HG03097 (cell line): ENCODE data around the gene NF1.
"Not testable (repeated sequence)": the region's sequence is repeated elsewhere in the genome, so short reads cannot be mapped to it uniquely, and the experiment has no call there.

Source experiments
- ATAC-seq: cut with Tn5 transposase; IDR thresholded peaks from one replicate; pipeline ENCODE4 v1.9.1; 2021; ENCODE audit not compliant: unreplicated experiment, low FRiP score

Gene NF1, protein sequence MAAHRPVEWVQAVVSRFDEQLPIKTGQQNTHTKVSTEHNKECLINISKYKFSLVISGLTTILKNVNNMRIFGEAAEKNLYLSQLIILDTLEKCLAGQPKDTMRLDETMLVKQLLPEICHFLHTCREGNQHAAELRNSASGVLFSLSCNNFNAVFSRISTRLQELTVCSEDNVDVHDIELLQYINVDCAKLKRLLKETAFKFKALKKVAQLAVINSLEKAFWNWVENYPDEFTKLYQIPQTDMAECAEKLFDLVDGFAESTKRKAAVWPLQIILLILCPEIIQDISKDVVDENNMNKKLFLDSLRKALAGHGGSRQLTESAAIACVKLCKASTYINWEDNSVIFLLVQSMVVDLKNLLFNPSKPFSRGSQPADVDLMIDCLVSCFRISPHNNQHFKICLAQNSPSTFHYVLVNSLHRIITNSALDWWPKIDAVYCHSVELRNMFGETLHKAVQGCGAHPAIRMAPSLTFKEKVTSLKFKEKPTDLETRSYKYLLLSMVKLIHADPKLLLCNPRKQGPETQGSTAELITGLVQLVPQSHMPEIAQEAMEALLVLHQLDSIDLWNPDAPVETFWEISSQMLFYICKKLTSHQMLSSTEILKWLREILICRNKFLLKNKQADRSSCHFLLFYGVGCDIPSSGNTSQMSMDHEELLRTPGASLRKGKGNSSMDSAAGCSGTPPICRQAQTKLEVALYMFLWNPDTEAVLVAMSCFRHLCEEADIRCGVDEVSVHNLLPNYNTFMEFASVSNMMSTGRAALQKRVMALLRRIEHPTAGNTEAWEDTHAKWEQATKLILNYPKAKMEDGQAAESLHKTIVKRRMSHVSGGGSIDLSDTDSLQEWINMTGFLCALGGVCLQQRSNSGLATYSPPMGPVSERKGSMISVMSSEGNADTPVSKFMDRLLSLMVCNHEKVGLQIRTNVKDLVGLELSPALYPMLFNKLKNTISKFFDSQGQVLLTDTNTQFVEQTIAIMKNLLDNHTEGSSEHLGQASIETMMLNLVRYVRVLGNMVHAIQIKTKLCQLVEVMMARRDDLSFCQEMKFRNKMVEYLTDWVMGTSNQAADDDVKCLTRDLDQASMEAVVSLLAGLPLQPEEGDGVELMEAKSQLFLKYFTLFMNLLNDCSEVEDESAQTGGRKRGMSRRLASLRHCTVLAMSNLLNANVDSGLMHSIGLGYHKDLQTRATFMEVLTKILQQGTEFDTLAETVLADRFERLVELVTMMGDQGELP (N-terminal part only)

DNA sequence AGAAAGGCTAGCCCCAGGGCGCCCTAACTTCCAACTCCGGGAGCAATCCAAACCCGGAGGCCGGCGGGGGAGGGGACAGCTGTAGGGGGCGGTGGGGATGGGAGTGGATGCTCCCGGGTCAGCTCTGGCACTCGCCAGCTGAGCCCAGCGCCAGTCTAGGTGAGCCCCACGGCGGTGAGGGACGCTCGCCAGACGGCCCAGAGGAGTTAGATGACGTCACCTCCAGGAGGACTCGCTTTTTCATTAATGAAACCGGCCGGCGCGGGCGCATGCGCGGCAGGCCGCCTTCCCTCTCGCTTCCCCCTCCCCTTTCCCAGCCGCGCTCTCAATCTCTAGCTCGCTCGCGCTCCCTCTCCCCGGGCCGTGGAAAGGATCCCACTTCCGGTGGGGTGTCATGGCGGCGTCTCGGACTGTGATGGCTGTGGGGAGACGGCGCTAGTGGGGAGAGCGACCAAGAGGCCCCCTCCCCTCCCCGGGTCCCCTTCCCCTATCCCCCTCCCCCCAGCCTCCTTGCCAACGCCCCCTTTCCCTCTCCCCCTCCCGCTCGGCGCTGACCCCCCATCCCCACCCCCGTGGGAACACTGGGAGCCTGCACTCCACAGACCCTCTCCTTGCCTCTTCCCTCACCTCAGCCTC is at the start of gene NF1:
Gene NF1 (plus strand): TSS at position 378 of the 636 bp plus-strand sequence. CDS start 333 bp downstream, outside the sequence.
- peak; percentile 66 for ATAC-seq

DNA sequence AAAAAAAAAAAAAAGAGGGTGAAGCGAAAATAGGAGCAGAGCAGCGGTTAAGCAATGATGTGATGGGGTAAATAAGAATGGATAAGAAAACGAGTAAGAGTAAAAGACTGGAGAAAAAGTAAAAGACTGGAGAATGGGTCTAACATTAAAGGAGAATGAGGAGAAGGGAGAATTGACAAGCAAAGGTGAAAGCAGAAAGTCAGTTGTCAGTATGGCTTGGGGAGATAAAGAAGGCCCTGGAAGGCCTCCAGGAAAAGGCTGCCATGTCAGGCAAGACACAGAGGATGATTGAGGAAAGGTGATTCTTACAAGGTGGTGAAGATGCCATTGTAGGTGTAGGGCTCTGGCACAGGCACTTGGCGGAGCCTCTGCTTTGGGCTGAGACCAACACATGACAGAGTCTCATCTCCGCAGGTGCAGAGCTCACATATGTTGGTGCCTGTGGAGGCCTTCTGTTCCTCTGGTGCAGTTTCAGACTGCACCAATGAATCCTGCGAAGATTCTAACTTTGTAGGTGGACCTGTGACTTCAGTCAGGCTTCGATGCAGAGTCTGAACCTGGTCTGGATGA is 47.8 kb upstream of the NF1 start:
- ATAC-seq = not testable (repeated sequence)

DNA sequence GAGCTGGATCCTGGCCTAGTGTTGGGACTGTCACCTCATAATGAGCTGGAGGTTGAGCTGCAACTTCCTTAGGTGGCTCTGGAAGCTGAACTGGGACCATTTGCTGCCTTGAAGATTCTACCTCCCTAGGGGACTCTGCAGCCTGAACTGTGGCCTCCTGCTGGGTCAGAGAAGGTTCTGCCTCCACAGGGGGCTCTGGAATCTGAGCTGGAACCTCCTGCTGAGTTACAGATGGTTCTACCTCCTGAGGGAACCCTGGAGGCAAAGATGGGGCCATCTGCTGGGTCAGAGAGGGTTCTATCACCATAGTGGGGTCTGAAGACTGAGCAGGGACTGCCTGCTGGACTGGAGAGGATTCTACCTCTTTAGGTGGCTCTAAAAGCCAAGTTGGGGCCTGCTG is 46.6 kb upstream of the NF1 start:
- ATAC-seq = no peak

DNA sequence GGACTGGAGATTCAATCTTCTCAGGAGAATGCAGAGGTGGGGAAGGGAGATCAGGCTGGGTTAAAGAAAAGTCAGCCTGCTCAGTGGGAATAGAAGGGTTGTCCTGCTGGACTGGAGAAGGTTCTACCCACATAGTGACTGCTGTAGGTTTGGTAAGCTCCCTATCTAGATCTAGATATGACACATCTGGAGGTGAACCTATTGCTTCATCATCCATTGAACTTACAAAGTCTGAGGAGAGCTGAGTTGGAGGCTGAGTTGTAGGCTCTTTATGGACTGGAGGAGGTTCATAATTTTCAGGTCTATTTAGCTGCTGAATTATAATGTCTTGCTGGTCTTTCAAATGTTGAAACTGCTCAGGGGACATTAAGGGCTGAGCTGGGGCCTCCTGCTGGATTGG is 46.0 kb upstream of the NF1 start:
- ATAC-seq = no peak

DNA sequence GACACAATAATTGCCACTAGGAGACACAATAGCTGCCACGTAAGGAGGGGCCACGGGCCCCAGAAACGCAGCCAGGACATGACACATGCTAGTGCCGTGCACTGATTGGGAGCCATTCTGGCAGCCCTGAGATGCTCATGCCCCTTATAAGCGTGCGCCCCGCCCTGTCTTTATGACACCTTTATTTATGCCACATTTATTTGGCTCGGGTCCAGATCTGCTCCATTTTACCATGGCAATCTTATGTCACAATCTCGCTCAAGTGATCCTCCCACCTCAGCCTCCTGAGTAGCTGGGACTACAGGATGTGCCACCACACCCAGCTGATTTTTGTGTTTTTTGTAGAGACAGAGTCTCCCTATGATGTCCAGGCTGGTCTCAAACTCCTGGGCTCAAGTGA is 43.8 kb upstream of the NF1 start:
- ATAC-seq = no peak

DNA sequence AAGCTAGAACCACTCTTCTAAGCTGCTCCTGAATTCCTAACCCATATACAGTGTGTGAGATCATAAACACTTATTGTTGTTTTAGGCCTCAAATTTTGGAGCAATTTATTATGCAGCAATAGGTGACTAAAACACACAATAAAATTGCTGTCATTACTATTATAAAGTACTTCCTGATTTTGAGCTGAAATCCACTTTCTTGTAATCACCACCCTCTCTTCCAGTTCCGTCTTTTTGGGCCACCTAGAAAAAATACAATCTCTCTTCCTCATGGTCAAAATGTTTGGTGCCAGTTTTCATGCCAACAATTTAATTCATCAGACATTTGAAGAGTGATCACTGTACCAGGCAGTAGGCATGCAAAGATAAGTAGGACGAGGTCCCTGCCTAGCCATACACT is 43.3 kb upstream of the NF1 start:
- no peak for ATAC-seq

DNA sequence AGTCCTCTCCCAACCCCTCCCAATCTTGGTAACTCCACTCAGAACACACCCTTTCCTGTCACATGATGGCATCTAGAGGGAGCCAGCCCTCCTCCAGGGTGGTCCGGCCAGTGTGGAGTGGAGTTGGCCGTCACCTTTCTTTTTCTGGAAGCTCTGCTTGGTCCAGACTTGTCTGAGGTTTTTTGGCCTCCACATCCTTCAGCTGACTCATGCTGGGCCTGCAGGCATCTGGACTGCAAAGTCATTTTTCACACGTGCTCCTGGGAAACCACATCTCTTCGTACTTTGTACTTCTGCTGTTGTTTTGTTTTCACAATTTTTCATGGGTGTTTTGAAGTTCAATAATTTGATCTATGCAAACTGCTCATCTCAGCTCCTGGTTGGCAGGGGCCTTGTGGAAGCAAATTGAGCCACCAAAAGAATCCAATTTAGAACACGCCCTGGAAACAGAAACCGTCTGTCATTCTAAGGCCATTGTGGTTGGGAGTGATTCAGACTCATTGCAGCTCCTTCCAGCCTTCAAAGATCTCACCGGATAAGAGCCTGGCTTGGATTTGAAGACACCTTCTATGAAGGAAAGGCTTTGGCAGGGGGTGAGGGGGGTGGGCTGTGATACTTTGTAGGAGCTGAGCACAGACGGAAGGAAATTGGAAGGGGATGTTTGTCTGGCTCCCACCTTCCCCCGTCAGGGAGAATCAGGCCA is 42.4 kb upstream of the NF1 start:
- no peak for ATAC-seq

DNA sequence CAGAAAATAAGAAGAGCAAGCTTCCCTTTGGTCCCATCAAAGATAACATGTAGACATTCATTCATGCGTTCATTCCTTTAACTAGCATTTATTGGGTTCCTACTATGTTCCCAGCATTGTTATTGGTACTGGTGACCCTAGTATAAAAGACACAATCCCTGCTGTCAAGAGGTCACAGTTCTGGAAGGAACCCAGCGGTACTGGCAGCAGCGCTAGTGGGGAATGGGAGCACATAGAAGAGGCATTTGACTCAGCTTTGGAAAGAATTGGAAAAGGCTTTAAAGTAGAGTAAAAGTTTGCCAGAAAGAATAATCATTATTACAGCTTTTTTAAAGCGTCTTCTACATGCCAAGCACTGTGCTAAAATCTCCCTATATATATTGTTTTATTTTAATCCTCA is 41.7 kb upstream of the NF1 start:
- no peak for ATAC-seq

DNA sequence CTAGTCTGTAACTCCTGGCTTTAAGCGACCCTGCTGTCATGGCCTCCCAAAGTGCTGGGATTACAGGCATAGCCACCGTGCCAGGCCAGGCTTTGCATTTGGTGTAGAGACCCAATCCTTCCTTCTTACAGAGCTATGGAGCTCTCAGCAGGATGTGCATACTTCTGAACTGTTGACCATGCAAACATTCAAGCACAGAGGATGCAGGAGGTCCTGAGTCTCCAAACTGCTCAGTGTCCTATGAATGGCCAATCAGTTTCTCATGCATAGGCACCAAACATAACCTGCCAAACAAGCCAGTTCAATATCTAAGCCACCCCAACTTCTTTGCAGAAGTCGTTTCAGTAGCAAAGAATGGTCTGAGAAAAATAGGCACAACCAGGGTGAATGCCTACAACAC is 40.0 kb upstream of the NF1 start:
- no peak for ATAC-seq

DNA sequence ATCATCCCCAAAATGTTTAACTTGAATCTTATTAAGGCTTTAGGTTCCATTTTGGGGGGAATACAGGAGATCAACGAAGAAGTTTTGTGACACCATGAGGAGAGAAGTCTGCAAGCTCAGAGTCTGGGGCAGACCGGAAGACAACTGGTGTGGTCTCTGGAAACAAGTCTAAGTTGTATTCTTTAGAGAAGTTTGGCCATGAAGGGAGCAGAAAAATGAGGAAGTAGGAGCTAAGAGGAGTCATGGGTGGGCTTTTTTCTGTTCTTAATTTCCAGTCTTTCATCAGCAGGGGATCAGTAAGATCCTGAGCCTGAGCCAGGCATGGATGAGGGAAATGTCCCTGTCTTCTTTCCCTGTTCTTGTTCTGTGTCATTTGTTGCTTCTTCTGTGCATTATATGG is 35.8 kb upstream of the NF1 start:
- no peak for ATAC-seq

DNA sequence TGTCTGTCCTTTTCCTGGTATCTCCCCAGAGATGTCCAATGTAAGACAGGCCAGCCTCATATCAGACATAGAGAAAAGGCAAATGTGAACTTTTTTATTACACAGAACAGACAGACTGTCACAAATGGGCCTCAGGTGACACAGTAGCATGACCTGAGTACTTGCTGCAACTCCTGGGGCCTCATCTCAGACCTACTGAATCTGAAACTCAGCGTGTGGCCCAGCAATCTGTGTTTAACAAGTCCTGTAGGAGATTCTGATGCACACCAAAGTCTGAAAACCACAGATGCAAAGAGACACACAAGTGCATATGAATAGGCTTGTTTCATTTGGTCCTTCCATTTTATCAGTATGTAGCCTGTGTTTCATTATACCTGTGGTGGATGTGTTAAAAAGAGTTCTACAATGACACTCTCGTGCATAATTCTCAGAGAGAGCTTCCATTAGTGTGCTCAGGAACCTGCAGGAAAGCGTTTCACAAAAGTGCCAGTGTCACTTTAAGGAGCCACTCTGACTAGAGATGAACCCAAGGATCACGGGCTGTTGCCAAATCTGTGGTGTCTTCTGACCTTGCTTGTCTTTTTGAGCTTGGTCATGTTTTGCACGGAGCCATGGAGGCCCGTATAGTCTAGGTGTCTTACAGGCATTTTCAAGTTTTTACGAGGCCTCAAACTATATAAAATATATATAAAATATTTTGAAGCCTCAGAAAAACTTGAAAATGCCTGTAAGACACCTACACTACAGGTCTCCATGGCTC is 33.8 kb upstream of the NF1 start:
- no peak for ATAC-seq

DNA sequence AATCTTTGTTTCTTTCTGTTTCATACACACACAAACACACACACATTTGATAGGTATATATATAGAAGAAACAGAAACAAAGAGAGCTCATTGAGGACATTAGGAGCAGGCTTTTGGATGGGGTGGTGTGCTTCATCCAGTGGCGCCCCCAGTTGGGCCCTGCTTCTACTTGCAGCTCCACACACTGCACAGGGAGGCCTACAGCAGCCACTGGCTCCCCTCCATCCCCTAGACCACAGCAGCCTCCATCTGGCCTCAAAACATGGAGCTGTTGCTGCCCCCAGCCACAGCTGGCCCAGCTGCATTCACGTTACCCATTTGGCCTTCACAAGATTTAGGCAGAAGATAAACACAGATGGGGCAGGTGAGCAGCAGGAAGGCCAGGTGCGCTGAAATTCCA is 33.1 kb upstream of the NF1 start:
- ATAC-seq = no peak

DNA sequence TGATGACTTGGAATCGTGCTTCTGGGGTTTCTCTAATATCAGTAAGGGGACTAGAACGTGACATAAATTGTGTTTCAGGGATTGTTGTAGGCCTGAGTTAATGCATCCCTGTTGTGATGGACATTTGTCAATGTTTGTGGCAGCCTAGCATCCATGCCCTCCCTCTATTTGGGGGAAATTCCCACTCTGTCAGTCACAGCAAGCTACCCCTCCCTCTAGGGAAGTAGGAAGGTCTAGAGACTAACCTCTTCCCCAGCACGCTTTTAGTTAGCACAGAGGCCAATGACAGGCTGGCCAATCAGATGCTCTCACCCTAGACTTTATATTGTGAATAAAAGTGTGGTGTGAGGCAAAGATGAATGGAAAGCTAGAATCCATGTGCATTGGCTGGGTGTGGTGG is 32.4 kb upstream of the NF1 start:
- no peak for ATAC-seq

DNA sequence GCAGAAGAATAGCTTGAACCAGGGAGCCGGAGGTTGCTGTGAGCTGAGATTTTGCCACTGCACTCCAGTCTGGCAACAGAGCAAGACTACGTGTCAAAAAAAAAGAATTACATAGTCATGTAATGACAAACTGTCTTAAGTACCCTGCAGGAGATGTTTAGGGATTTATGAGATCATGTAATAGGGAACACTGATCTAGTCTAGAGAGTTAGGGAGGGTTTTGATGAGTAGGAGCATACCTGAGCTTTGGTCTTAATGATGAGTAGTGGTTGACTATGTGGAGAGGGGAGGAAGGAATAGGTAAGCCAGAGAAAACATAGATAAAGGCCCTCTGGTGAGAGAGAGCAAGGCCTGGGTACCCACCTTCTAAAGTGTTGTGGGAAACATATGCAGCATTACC is 30.1 kb upstream of the NF1 start:
- ATAC-seq = no peak

DNA sequence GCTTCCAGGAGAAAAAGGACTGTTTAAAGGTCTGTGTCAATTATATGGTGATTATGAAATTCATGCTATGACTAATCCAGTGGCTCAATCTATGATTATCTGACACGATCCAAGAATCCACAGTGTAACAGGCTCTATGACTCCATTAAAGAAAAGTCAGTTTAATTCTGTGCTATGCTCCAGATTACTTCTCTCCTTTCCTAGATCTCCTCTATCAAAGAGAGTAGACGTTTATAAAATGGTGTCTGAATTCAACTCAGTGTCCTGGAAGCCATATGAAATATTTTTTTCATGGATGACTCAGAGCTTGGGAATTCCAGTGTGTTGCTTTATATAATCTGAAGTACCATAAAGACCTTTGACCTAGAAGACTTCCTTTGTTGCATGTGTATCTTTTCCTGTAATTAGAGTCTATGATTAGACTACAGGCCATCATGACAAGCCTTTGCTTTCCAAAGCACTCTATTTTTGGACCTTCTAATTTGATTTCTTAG is 27.0 kb upstream of the NF1 start:
- ATAC-seq = no peak

DNA sequence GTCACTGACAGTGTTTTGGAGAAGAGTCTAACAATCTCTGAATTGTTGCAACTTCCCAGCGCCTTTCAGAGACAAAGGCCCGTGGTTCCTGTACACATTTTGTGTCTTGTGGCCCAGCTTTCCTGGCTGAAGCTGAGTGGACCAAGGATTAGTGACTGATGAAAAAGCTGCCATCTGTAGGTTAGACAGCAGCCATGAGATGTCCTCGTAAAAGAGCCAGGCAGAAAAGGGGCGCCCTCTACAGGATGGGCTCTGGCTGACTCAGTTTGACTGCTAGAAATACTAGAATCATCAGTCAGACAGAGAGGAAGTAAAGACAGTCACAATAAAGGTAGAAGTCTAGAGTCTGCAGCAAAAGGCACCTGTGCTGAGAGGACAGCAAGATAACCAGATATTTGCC is 26.5 kb upstream of the NF1 start:
- ATAC-seq = no peak

DNA sequence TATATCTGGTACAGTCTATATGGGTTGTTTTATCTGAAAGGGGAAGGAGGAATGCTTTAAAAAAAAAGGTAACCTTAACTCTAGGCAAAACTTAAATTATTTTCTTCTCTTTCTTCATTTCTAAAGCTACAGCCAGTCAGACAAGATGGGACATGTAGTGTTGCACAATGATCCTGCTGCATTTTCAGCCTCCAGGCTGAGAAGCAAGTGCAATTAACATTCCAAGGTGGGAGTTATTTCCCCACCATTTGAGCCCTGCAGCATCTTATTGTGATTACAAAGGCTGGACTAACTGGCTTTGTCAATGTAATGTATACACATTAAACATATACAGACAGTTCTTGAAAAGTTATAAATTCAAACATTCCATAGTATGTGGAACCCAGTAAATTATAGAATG is 22.6 kb upstream of the NF1 start:
- no peak for ATAC-seq

DNA sequence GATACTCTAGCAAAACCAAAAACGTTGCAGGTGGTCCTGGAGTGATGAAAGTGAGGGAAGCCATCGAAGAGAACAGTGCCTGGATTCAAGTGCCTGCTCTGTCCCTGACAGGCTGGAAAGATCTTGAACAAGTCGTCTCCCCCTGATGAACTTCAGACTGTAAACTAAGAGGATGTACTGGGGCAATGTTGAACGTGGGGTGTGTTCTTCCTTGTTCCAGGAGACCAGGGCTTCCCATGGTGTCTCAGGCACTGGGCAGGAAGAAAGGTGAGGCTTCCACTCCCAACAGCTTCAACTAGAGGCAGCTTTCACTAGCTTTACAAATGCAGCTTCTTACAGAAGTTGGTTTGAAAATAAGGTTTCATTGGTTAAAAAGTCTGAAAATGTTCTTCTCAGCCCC is 21.4 kb upstream of the NF1 start:
- ATAC-seq = no peak
